ENCODE measurements around the gene RNF114.
A peak's percentile ranks its signal among the peaks of the same experiment; 100 is the strongest.

RNF114 gene

DNA sequence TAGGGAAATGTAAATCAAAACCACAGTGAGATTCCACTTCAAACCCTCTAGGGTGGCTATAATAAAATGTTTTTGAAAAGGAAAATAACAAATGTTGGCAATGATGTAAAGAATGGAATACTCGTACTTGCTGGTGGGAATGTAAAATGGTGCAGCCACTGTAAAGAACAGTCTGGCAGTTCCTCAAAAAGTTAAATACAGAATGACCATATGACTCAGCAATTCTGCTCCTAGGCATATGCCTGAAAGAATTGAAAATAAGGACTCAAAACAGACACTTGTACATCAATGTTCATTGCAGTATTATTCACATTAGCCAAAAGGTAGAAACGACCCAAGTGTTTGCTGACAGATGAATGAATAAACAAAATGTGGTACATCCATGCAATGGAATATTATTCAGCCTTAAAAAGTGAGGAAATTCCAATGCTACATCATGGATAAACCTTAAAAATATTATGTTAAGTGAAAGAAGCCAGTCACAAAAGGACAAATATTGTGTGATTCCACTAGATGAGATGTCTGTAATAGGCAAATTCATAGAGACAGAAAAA is 10.2 kb upstream of the RNF114 start:
- no peak for DNase-seq (ENCODE audit: low read depth in 1 of 2, low spot score in 1 of 2)
- Histone ChIP-seq H3K27ac (replicated peaks) (no peak overlapping the region), H3K27me3 (ENCODE audit: insufficient read depth, poor library complexity, severe bottlenecking) (no peaks in the 10 kb centered on the region), H3K4me3 (replicated peaks; ENCODE audit: insufficient read depth, low read length) (no peak overlapping the region)
- TF ChIP-seq, protein P1, sequence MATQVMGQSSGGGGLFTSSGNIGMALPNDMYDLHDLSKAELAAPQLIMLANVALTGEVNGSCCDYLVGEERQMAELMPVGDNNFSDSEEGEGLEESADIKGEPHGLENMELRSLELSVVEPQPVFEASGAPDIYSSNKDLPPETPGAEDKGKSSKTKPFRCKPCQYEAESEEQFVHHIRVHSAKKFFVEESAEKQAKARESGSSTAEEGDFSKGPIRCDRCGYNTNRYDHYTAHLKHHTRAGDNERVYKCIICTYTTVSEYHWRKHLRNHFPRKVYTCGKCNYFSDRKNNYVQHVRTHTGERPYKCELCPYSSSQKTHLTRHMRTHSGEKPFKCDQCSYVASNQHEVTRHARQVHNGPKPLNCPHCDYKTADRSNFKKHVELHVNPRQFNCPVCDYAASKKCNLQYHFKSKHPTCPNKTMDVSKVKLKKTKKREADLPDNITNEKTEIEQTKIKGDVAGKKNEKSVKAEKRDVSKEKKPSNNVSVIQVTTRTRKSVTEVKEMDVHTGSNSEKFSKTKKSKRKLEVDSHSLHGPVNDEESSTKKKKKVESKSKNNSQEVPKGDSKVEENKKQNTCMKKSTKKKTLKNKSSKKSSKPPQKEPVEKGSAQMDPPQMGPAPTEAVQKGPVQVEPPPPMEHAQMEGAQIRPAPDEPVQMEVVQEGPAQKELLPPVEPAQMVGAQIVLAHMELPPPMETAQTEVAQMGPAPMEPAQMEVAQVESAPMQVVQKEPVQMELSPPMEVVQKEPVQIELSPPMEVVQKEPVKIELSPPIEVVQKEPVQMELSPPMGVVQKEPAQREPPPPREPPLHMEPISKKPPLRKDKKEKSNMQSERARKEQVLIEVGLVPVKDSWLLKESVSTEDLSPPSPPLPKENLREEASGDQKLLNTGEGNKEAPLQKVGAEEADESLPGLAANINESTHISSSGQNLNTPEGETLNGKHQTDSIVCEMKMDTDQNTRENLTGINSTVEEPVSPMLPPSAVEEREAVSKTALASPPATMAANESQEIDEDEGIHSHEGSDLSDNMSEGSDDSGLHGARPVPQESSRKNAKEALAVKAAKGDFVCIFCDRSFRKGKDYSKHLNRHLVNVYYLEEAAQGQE (IDR thresholded peaks at IDR 0.05; ENCODE audit: insufficient replicate concordance, low read depth) = no peak
- TF ChIP-seq POLR2AphosphoS5 (IDR thresholded peaks at IDR 0.05; ENCODE audit: low read depth) (no peak), SPI1 (IDR thresholded peaks at IDR 0.05; ENCODE audit: borderline replicate concordance, low read depth) (peak; percentile 76; the same call in 1 of the 2 replicates)
- TF ChIP-seq, protein P2, sequence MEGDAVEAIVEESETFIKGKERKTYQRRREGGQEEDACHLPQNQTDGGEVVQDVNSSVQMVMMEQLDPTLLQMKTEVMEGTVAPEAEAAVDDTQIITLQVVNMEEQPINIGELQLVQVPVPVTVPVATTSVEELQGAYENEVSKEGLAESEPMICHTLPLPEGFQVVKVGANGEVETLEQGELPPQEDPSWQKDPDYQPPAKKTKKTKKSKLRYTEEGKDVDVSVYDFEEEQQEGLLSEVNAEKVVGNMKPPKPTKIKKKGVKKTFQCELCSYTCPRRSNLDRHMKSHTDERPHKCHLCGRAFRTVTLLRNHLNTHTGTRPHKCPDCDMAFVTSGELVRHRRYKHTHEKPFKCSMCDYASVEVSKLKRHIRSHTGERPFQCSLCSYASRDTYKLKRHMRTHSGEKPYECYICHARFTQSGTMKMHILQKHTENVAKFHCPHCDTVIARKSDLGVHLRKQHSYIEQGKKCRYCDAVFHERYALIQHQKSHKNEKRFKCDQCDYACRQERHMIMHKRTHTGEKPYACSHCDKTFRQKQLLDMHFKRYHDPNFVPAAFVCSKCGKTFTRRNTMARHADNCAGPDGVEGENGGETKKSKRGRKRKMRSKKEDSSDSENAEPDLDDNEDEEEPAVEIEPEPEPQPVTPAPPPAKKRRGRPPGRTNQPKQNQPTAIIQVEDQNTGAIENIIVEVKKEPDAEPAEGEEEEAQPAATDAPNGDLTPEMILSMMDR (IDR thresholded peaks at IDR 0.05; ENCODE audit: insufficient read depth, low read length) = no peak

DNA sequence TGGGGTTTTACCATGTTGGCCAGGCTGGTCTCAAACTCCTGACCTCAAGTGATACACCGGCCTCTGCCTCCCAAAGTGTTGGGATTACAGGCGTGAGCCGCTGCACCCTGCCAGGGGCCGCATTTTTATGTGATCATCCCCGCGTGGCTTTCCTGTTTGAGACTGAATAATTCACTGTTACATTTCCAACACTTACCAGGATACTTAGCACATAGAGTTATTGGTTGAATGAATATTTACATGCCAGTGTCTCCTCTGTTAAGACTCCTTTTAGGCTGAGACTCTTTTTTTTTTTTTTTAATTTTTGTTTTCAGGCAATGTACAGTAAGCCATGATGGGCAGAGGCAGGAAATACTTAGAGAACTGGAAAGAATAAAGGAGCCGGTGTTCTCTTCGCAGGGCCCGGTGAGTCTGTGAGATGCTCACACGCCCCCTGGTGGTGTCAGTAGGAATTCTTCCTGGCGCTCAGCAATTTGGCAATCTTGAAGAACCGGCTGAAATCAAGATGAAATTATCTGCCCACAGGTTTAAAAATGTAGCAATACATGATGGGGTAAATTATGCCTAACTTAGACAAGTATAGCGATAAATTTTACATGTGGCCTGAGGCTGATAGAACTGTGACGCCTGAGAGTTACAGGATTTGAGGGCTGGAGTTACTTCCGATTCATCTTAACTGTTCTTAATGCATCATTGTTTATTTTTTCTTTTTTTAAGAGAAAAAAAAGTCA is 7.6 kb upstream of the RNF114 start:
- Histone ChIP-seq H3K4me3 (replicated peaks; ENCODE audit: insufficient read depth, low read length) (no peak overlapping the region), H3K27me3 (ENCODE audit: insufficient read depth, poor library complexity, severe bottlenecking) (no peaks in the 10 kb centered on the region), H3K27ac (replicated peaks) (0 out of 2 replicates have a peak overlapping the region, but pooled peaks have one; percentile 25)
- TF ChIP-seq, protein P1 (IDR thresholded peaks at IDR 0.05; ENCODE audit: insufficient replicate concordance, low read depth) = no peak
- TF ChIP-seq, protein P2 (IDR thresholded peaks at IDR 0.05; ENCODE audit: insufficient read depth, low read length) = peak; percentile 85
- peak; percentile 86 to 90 for DNase-seq (ENCODE audit: low read depth in 1 of 2, low spot score in 1 of 2)

DNA sequence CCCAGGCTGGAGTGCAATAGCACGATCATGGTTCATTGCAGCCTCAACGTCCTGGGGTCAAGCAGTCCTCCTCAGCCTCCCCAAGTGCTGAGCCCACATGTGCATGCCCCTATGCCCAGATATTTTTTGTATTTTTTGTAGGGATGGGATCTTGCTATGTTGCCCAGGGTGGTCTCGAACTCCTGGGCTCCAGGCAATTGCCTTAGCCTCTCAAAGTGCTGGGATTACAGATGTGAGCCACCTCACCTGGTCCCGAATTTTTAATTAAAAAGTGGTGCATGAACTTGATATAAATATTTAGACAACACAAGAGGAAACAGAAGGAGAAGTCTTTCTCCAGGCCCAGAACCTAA is 7.1 kb upstream of the RNF114 start:
- Histone ChIP-seq H3K4me3 (replicated peaks; ENCODE audit: insufficient read depth, low read length) (no peak overlapping the region), H3K27ac (replicated peaks) (no peak overlapping the region), H3K27me3 (ENCODE audit: insufficient read depth, poor library complexity, severe bottlenecking) (no peaks in the 10 kb centered on the region)
- no peak for DNase-seq (ENCODE audit: low read depth in 1 of 2, low spot score in 1 of 2)
- TF ChIP-seq POLR2AphosphoS5 (IDR thresholded peaks at IDR 0.05; ENCODE audit: low read depth) (no peak), GABPA (IDR thresholded peaks at IDR 0.05; ENCODE audit: low read depth) (no peak), SPI1 (IDR thresholded peaks at IDR 0.05; ENCODE audit: borderline replicate concordance, low read depth) (no peak)
- TF ChIP-seq, protein P1 (IDR thresholded peaks at IDR 0.05; ENCODE audit: insufficient replicate concordance, low read depth) = no peak
- TF ChIP-seq, protein P2 (IDR thresholded peaks at IDR 0.05; ENCODE audit: insufficient read depth, low read length) = no peak
